Activated CD8-positive, alpha-beta memory T cell treated with anti-CD3 and anti-CD28 coated beads for 1 hour (primary cell): ENCODE measurements around the gene ST8SIA2.

ENCODE experiments used
- DNase-seq, 2 donors: peaks; one replicate each; pipeline ENCODE4 v3.0.0-alpha.2; 2020; ENCODE audit warnings: low read depth in 1 of 2; ENCODE audit errors: extremely low read depth in 1 of 2

Gene ST8SIA2

GRCh38 chr15:92395098-92395635, 1.5 kb downstream of the ST8SIA2 start:
- no peak for DNase-seq

GRCh38 chr15:92399271-92399950, 5.7 kb downstream of the ST8SIA2 start:
- DNase-seq = no peak

DNA sequence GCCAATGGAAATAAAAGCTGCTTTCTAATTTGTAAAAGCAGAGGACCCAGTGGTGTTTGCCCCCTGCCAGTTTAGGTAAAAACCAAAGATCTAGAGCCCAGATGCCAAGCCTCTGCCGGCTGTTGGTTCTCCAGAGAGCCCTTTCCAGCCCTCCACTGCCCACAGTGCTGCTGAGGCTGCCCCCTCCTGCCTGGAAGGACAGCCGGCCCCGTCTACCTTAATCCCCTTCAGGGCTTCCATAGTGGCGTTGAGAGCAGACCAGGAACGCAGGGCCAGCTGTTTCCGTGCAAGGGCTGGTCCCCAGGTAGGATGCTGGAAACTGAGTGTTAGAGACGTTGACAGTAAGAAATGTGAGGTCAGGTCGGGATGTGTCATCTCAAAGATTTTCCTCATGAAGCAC, 6.9 kb downstream of the ST8SIA2 start:
- DNase-seq = no peak

GRCh38 chr15:92400980-92401787, 7.5 kb downstream of the ST8SIA2 start:
- DNase-seq = no peak

- DNase-seq = no peak
These were observed 9.1 kb downstream of the ST8SIA2 start for GRCh38 chr15:92402751-92403150.

GRCh38 chr15:92405942-92406341, 12.3 kb downstream of the ST8SIA2 start:
- no peak for DNase-seq

DNA sequence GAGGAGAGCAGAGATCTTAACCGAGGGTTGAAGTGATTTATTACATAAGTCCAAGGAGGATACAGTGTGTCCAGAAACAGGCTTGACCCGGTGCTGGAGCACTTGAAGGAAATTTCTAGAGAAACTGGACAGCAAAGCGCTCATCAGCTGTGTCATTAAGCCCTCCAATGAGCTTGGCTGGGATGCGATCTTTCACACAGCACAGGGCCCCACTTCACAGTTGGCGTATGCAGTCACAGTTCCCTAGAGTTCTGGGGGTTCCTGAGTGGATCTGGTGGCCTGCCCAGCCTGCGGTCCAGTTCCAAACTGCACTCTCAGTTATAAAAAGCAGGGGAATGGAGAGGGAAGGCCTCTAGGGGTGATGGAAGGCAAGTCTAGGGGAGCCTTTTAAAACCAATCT, 13.6 kb downstream of the ST8SIA2 start:
- no peak for DNase-seq

DNA sequence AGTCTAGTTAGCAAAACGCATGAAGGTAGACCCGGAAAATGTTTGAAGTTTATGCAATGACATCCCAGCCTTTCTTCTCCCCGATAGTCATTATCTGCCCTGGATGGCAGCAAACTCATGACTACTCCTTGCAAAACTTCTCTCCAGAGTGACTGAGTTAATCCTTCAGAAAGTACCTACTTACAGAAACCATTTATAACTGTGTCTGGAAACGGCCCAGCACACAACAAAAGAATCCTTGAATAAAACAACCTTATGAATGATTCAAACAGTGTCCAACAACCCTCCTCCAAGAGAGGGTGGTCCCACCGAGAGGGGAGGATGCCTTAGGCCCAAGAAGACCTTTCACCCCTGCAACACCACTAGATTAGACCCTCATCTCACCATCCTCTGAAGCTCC, 14.2 kb downstream of the ST8SIA2 start:
- DNase-seq = no peak

GRCh38 chr15:92409006-92409405, 15.3 kb downstream of the ST8SIA2 start:
- DNase-seq = no peak

DNA sequence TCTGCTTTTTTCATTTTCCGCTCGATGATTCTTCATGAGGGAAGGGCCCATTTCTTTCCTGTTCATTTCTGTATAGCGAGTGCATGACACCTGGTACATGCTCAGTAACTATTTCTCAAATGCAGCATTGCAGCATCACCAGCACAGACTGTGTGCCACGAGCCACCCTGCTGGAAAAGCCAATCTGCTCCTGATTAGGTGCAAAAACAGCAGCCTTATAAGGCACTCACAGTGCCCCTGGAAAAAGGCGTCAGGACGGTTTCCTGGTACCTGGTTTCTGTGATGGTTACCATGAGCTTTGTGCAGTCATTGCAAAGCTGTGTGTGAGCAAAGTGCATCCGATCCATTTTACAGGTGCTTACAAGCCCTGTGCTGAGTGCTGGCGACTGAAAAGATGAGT, 15.8 kb downstream of the ST8SIA2 start:
- DNase-seq = no peak

DNA sequence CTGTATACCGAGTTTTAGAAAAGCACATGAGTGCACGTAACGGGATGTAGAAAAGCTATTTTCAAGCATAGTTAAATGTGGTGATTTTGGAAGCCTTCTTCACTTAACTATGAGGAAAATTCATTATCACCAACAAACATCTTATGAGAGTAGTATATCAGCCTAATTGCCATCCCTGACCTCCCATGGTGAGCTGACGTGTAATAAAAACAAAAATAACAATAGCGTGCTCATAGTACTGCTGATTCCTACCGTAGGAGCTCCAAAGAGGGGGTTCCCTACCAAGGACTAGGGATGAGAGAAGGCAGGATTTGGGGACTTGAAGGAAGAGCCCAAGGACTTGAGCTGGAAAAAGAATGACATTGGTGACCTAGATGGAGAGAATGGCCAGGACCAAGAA, 16.9 kb downstream of the ST8SIA2 start:
- no peak for DNase-seq

DNA sequence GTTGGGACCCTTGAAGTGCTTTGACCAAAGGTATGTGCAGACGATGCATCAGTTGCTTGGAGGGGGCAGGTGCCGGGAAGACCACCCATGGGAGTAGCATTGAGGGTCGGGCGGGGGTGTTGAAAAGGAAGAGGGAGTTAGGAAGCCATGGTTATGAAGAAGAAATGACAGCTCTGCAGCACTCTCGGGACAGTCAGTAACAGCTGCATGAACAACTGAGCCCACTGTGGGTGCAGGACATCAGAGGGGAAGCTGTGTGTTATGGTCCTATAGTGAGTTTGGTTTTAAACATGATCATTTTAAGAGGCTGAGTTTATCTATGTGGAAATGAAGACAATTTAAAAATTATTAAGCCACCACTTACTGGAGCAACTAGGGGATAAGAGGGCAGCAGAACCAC, 17.6 kb downstream of the ST8SIA2 start:
- DNase-seq = no peak

DNA sequence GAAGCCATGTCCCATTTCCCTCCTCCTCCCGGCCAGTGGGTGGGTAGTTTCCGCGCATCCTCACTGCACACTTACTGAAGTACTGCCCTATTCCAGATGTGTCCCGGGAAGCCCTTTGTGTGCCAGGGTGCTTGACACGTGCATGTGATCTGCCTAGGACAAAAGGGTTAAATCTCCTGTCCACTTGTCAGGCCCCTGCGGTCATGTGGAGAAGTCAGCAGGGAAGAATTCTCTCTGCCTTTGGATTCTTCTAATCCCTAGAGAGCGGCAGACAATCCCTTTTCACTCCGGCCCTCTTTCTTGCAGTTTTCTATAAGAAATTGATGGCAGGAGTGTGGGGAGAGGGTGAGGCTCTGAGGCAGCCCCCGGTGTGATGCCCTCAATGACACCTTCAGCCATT, 19.8 kb downstream of the ST8SIA2 start:
- DNase-seq = no peak

DNA sequence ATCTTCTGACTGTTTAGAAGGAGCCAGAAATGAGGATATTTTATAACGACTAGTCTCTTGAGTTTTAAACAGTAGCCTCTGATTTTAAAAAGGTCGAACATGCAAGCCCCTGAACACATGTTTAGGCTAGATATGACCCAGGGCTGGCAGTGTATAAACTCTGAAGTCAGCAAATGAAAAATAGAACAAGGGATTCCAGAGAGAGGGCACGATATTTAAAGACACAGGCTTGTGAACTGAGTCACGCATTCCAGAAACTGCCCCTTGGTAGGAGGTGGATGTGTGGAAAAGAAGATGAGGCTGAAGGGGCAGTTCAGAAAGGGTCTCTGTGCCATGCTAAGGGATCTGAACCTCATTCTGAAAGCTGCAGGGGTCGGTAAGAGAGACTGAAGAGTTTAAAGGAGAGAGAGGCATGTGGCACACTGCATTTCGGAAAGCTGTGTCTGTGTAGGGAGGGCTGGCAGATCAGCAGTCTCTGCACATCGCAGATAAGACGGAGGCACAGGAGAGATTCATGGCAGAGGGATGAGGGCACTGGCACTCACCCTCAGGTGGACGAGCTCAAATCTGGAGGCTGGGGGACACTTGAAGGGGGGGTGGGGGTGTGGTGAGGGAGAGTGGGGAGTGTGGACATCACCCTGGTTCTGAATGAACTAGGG, 22.1 kb downstream of the ST8SIA2 start:
- no peak for DNase-seq

DNA sequence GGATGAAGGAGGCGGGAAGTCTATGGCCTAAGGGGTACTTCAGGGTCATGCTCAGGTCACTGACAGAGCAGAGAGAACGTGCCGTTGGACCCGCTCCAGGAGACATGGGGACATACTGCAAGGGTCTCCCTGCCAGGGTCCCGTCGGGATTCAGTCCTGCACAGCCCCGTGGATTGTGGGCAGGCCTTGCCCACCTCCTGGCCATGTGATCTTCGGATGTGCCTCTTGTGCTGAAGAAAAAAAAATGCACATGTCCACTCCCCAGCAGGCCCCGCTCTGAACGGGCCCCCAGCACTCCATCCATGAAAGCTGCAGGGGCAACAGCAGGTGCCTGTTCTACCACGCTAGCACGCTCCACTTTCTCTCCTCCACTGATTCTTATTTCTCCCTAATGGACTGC, 22.9 kb downstream of the ST8SIA2 start:
- no peak for DNase-seq

DNA sequence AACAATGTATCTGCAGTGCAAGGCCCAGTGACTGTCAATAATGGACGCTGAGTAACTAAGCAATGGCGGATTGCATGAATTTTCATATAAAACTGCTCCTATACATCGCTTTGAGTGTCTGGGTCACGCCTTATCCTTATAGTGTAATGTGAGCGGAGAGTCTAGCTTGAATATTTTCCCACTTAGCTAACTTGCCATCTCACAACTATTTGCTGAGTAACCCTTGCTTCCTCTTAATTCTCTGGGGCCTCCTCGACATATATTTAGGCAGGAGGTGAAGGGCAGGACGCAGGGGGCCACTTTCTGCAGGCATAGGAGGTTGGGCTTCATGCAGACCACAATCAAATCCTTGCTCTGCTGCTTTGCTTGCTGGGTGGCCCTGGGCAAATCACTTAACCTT, 24.0 kb downstream of the ST8SIA2 start:
- DNase-seq = no peak

GRCh38 chr15:92418864-92419263, 25.2 kb downstream of the ST8SIA2 start:
- DNase-seq = no peak

DNA sequence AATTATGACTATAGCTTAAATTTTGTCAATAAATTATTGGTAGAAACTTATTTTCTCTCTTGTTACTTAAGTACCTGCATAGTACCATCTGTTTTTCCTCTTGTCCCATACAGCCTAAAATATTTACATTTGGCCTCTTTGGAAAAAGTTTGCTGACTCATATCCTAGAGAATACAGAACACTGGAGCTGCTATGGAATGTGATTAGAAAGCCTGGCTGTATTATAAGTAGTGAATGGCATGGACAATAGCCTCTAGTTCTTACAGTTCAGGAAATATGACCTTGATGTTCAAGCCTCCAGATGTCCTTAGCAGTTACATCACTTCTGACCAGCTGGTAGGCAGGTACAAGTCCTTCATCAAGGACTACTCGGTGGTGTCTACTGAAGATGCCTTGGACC, 28.3 kb downstream of the ST8SIA2 start:
- DNase-seq = no peak

DNA sequence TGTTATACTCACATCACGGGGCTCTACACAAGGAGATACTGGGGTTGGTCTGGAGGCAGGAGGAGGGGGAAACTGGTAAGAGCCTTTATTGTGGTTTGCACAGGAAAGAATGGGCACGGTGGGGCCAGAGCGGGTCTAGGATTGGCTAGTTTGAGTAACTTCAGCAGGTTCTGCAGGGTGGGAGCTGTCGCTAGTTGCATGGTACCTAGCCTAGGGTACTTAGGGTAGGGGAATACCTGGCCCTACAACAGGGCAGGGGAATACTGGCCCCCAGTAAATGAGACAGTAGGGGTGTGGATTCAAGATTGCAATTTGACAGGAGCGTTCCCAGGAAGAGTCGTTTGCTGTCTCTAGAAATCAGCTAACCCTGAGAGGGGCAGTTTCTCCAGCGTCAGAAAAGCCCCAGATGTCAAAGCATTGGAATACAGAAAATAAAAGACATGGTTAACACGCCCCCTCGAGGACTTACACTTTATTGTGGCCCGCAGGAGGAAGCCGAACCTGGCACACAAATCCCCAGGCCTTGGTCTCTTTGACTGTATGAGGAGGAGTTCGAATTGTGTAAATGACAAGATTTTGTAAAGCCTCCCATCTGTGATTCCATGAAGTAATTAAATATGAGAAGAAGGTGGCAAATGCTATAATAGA, 32.0 kb downstream of the ST8SIA2 start:
- DNase-seq = no peak

DNA sequence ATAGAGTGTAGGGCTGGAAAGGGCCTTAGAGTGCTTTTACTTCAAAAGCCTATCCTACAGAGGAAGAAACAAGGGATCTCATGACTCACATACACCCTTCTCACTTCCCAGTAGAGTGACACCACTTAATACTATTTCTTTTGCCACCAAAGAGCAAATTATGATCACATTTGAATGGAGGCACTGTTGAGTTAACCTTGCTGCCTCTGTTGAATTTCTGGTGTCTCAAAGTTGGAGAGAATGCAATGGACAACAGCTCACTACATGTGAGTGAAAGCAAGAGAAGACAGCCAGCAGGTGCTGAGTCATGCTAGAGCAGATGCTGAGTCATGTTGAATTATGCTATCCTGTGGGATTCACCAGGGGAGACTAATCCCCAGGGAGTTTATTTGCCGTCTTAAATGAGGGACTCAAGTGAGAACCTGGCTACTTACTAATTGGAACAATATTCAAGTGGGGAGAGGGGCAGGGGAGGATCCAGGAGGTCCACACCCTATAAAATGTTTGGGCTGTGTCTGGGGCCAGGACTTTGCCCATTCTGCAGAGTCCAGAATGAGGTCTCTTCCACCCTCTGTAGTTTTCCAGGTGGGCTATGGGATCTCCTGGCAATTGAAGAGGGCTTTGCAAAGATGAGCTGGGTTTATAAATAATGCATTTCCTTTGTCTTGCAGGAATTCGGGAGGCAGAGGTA, 35.8 kb downstream of the ST8SIA2 start:
- DNase-seq = no peak

DNA sequence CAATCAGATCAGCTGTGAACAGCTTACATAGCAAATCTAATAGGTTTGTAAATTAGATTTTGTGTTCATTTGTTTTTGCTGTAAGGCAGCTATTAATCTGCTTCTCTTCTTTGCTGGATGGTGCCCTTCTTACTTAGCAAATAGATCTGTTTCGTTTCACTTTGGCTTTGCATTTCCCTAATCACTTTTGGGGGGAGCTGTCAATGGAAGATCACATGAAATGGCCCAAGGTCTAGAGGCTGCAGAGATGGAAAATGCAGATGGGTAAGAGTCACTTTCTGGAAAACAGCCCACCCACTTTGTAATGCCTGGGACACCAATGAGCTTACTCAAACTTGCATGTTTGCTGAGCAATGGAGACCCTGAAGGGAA, 36.4 kb downstream of the ST8SIA2 start:
- DNase-seq = no peak
